D341Med (cell line): ENCODE results near the gene VEGFA.
A peak's percentile ranks its signal among the peaks of the same experiment; 100 is the strongest.

Source experiments
- DNase-seq: peaks from one replicate; pipeline ENCODE4 v3.0.0; 2012; ENCODE audit warnings: low spot score

VEGFA gene

DNA sequence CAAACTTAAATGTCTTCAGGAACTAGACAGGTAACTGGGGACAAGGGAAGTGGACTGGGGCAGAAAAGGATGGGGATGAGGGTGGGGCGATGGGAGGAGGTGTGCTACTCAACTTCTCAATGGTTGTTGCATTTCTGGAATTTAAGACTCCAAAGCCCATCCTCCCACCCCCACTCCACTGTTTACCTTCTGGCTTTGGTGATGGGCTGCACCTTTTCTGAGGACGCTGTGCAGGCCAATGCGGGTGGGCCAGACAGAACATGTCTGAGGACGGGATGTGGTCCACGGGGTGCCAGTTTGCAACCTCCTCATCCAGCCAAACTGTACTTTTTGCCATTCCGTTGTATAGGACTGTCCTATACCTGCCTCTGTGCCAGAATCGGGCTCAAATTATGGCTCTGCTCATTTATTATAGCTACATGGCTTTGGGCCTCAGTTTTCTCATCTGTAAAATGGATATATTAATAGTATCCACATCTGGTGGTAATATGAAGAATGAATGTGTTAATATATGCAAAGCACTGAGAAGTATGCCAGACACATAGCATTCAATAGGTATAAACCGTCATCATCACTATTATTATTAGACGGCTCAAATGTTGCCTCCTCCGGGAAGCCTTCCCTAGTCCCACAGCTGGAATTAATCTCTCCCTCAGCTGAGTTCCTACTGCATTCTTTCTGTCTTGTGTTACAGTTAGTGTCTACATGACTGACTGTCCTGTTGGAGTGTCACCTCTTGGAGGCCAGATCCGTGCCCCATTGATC is 31.0 kb upstream of the VEGFA start:
- no peak for DNase-seq

DNA sequence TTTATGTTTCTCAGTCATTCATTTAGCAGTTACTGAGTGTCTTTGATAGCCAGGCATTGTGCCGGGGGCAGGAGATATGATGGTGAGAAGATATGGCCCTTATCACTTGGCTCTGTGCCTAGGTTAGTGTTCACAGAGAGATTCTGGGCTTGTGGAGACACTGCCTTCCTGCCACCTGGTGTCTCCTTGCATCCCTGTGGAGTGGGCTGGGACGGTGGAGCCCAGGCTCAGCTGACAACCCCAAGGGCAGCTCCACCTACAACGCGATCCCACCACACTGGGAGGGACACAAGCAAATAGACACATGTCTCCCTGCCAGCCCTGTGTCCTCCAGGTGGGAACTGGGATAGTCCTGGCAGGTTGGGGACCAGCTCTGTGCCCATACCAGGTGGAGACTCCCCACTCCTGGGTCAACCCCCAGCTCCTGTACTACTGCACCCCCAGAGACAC is 30.3 kb upstream of the VEGFA start:
- DNase-seq = no peak

DNA sequence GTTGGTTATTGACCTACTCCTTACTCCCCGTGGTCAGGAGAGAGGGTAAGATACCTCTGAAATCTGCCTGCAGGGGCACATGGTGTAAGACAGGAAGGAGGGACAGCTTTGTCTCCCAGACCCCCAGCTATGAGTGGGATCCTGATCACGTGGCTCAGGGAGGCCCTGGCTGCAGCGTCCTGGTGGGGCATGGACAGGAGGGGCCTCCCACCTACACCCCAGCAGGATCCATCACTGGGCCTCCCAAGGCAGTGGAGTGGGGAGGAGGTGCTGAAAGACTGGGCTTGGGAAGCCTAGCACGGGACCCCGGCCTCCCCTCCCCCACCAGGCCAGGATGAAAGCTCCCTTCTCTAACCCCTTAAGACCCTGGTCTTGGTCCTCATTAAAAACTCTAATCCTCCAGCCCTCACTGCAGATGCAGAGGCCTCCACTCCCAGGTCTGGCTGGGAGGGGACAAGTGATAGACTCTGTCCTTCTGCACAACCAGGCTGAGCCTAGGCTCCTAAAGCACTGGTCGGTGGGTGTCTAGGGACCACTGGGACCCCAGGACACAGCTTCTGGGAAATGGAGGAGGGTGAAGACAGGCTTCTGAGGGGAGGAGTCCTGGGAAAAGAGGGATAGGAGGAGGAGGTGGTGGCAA is 29.6 kb upstream of the VEGFA start:
- DNase-seq = no peak

DNA sequence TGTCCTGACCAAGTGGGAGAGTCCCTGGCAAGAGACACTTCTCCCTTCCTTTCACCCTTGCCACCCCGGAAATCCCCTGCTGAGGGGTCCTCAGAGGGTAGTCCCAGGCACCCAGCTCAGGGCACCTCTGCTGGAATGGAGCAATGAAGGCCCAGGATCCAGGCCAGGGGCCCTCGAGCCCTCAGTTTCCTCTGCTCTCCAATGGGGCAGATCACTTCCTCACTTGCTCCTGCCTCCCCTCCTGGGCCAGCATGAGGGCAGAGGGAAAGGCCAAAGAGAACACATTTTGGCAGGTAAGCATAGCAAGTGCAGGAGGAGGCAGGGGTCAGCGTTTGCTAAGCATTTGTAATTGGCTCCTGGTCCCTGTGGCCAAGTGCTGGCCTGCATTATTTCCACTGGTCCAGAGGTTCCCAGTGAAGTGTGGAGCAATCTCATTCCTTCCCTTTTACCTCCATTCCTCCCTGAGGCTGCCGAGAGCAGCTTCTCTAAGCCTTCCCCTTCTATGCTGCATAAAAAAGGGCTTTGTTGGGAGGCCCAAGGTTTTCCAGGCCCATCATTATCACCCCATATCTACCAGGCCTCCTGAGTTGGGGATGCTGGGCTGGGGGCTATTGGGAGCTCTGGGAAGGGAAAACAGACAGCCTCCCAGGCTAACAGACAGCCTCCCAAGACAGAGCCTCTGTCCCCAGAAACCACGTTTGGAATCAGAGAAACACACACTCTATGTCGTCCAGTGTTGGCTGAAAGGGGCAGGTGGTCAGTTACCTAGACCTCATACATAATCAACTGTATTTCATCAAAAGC is 28.8 kb upstream of the VEGFA start:
- DNase-seq = no peak

DNA sequence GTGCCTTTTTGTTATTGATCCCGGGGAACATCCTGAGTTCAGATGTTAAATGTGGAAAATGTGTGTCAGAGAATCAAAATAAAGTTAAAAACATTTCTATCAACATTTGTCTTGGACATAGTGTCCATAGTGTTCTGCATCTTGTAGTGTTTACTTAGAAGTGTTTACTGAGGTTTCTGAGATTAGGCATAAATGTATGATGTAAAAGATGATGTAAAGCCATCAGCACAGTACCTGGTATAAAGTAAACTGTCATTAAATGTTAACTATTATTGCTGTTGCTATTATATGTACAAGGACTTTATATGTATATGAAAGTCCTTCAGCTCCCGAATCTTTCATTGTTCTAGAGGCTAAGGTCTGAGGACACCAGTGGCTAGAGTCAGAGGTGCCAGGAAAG is 28.2 kb upstream of the VEGFA start:
- DNase-seq = no peak

DNA sequence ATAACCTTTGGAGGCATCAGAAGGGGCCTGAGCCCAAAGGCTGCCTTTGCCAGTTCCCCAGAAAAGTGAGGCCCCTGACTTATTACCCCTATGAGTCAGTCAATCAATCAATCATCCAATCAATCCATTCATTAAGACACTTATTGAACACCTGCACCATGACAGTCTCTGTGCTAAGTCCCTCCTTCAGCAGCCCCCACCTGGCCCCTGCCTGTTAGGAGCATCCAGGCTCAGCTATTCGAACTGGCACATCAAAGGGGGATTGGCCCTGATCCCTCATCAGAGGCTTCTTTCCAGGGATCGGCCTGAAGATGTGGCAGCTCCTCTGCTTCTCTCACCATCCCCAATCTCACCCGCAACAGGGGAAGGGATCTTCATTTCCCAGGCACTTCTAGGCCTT is 27.7 kb upstream of the VEGFA start:
- no peak for DNase-seq

DNA sequence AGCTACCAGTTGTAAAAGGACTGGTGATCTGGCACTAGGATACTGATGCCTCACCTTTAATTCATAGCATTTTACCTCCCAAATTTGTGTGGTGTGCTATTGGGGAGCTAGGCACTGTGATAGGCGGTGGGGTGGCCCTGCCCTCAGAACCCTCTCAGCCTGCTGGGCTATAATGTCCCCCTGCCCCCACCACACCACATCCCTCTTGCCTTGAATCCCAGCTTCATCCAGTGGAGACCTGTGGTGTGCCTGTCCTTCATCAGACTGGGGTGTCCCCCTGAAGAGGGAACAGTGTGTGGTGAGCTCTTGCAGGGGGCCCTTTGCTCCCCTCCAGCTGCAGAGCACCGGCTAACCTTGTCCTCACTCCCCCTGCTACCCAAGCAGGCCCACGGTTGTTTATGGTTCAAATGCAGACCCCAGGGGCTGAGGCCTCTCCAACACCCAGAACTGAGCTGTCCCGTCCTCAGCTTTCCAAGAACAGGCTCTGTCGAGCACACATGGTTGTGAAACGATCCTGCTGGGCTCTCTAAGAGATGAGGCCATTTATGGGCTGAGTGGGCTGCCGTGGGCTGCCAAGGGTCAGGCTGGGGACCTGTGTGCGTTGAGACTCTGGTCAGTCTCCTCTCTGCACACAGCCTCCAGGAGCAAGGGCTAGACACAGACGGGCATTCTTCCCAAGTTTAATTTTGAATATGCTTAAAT is 26.9 kb upstream of the VEGFA start:
- DNase-seq = no peak

DNA sequence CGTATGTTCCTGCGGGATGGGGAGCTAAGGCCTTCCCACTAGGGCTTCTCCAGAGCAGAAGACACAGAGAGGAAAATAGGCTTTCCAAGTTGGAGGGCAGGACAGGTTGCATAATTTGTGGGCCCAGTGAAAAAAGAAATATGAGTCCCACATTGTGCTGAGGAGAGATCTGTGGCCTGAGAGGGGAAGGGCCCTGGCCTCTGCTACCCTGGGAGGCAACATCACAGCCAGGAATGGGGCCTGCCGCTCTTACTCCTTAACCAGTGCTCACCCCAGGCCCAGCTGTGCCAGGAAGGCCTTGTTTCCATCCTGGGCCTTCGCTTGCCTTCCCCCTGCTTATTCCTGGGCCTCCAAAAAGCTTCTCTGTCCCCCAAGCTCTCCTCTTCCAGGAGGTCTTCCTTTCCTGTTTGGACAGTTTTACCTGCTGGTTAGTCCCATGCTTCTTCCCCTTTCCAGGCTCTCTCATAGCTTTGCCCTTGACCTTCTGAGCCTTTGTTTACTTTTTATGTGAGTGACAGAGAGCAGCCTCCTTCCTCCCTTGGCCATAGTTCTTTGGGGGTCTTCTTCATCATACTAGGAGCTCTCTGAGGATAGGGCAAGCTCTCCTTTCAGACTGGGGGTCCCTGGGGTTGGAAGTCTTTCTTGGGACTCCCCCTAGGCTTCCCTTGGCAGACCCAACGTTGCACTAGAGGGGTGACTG is 26.2 kb upstream of the VEGFA start:
- no peak for DNase-seq

DNA sequence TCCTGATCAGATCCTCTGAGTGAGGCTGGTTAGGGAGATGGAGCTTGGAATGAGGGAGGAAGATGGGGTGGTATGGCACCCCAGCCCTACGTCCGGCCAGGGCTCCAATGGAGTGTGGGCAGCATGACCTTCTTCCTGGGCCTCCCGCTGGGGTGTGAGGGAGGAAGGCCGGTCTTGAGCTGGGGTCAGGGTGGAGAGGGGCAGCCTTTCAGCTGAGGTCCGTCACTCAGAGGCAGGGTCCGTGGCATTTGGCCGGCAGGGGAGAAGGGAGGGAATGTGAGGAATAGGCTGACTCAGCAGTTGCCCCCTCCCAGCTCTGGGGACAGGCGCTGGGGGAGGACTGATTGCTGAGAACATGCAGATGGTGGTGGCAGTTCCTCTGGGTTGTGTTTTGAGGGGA is 25.5 kb upstream of the VEGFA start:
- no peak for DNase-seq

DNA sequence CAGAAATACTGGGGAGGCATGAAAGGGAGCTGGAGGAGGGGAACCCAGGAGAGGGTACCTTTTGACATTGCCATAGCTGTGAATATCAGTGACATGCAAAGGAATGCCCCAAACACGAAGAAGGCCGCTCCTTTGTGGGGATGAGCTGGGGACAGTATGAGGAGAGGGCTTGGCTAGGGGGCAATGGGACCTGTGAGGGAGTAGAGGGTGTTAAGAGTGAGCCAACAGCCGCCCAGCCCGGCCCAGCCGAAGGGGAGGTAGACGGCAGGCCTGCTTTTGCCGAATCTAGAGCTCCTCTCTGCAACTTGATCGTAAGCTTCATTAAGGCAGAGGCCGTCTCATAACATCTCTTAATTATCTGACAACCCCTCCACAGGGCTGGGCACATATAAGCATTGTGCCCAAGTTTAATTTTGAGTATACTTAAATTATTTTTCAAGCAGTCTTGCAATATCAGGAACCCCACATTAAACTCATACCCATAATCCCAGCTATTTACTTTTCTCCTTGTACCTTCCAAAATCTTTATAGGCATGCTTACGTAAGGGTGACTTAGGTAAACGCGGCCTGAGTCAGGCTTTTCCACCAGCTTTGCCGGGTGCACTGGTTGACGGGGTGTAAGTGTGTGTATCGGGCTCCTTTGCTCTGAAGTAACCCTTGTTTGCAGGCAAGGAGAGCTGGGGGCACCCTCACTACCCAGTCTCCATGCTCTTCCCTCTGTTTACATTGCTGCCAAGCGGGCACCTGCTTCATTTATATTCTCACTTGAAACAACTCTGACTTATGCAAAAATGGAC is 24.9 kb upstream of the VEGFA start:
- no peak for DNase-seq

DNA sequence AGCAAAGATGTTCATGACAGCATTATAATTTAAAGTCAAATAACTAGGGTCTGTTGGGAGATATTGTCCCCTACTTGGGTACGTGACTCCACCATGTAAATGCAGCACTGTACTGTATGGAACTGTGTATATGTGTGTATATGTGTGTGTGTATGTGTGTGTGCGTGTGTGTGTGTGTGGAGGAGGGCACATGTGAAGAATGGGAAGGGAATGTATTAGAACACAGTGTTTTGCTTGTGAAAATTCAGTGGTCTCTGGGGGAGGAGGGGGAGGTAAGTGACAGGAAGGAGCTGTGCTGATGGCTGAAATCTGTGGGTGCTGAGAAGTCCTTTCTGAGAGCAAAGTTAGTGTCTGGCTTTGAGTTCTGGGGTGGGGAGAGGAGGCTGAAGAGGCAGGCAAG is 23.9 kb upstream of the VEGFA start:
- DNase-seq = no peak

DNA sequence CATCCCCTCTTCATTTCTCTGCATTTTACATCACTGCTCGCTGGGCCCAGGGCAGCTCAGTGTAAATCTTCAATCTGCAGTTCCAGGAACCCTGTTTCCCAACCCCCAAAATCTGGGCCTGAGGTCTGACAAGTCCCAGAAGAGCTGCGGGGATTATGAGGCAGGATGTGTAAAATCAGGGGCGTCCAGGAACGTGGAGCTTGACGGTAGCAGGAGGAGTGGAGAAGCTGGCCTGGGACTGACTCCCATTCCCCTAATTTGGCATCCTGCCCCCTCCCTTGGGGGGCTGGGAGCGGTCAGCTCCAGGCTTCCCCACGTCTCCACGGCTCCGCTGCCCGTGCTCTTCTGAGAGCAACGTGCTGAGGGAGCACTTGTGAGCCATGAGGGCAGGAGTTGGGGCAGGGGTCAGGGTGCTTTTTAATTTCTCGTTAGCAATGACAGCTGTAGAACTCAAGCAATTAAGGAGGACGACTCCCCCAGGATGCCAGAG is 23.4 kb upstream of the VEGFA start:
- DNase-seq = no peak

DNA sequence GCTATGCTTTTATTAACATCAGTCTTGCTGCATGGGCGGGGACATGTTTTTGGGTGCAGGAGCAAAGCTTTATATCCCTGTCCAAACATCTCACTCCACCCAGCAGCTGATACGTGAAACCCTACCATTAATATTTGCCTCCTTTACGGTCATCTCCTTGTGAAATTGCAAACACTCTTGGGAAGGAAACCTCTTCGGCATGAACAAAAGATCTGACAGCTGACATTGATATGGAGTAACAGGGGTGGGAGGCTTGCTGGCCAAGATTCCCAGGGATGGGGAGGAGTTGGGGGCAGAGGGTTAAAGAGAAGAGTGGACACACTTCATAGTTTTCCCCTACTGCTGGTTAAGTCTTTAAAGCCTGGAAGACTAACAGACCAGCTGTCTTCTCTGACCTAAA is 22.2 kb upstream of the VEGFA start:
- no peak for DNase-seq

DNA sequence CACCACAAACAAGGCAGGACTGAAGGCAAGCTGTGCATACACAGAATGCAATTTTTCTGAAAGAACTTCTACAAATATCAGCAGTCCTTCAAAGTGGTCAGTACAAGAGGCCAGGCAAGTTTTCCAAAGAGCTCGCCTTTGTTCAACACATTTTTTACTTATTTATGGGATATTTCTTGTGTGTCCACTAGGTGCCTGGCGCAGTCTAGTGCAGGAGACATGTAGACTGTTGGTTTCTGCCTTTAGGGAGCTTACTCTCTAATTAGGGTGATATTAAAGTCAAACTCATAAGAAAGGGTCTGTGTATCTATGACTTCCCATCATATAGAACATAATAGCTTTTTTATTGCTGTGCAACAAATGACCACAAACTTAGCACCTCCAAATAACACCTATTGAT is 21.2 kb upstream of the VEGFA start:
- DNase-seq = no peak

DNA sequence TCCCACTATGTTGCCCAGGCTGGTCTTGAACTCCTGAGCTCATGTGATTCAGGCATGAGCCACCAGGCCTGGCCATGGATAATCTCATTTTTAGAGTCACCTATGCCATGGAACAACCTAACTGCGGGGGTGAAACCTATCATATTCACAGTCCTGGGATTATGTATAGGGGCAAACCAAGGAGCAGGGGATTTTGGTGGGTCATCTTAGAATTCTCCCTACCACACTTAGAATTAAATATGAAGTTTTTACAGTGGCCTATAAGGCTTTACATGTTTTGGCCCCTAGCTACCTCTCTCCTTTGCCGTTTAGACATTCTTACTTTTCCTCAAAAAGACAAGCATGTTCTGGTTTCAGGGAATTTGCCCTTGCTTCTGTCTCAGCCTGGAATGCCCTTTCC is 20.6 kb upstream of the VEGFA start:
- no peak for DNase-seq

DNA sequence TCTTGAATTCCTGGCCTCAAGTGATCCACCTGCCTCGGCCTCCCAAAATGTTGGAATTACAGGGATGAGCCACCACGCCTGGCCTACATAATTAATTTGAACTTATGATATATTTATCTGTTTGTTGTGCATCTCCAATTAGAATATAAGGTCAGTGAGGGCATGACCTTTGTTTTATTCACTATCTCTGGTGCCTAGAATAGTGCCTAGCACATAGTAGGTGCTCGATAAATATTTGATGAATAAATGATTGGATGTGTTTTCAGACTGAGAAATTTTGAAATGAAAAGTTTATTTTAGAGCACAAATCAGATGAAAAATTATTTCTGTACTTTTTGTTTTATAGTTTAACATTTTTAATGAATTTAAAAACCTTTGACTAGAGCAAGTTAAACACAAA is 19.4 kb upstream of the VEGFA start:
- no peak for DNase-seq

DNA sequence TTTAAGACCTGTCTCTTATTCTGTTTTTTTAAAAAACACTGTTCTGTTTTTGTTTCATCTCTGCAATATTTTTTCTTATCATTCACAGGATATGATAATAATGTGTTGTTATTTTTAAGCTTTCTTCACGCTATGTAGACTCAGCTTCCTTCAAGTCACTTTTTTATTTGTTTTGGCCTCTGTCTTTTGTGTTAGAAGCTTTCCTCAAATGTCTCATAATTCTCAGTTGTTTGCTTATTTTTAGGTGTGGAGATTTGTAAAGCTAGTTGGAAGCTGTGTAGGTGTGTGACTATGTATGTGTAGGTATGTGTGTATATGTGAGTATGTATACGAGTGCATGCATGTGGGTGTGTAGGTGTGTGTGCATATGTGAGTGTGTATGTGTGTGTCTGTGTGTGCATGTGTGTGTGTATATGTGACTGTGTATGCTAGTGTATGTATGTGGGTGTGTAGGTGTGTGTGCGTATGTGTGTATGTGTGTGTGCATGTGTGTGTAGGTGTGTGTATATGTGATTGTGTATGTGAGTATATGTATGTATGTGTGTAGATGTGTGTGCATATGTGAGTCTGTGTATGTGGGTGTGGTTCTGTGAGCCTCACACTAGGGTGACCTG is 16.3 kb upstream of the VEGFA start:
- DNase-seq = no peak

DNA sequence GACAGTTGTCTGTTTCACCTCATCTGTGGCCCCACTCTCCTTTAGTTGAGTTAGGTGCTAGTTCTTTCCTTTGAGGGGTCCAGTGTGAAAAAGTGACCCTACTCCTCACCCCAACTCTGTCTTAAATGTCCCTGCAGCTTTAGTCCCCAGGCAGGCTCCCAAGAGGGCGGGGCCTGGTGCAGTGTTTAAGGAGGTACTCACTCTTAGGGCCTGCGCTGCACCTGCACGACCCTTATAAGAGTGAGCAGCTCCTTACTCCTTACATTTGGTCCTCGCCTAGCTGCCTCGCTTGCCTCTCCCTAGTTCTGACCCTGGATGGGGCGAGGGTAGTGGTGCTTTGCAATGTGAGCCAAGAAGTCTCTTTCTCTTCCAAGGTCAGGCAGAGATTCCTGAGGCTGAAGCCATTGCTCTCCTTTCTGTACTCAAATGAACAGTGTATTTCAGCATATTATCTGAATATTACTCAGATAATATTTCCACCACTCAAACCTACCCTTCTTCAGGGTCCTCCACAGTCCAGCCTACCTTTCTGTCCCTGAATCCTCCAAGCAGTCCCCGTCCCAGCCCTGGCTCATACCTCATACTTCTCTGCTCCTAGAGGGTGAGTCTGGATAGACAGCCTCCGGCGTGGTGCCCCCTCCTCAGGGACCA is 11.9 kb upstream of the VEGFA start:
- DNase-seq = no peak

DNA sequence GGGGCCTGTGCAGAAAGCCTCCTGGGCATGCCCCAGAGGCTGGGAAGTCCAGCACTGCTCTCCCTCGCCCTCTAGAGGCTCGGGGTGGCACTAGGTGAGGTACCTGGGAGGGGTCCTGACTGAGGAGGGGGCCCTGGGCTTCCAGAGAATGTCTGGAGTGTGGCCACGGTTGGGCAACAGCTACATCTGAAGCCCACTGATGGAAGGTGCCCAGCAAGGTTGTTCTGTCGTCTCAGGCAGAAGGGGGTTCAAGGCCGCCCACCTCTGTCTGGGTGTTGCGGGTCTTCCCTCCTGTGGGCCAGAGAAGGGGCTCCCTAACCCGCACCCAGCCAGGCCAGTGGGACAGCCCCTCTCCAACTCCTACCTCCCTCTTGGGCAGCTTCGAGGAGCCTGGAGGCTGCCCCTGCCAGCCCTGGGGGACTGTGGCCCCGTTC is 11.4 kb upstream of the VEGFA start:
- peak; percentile 83 for DNase-seq
